Measurements from ENCODE around the gene PLAU. TPM values are rescaled to one million over a fixed set of nuclear protein-coding genes. Genes with fewer than 3 reads are reported as not detected.

PLAU gene
- total and polyA plus RNA-seq, 2 of the 13 experiments (the other 11 are each of a cell fraction or from before 2014, with no cell fraction given): 0.45 to 11.2 TPM

GRCh38 chr10:73877533-73878160 lies 33.3 kb upstream of the PLAU start:
- FAIRE-seq: no peak
- 68% methylated on average over 9 of the region's 9 CpGs for WGBS (ENCODE audit: low lambda C conversion rate)
- DNase-seq (ENCODE audit: low spot score): no peak
- no peak overlapping the region for H2AFZ ChIP-seq (ENCODE audit: low read length)
- ChIA-PET POLR2A (no interaction called here), CTCF (ENCODE audit: low intra/inter-chr PET ratio, low total read pairs) (no interaction called here)
- no peaks in the 10 kb centered on the region for H3K9me3 ChIP-seq (ENCODE audit: low read length)
- H3K79me2 ChIP-seq (ENCODE audit: insufficient read depth, low read length): peaks cover 6% of the 10 kb centered on the region
- H3K27ac ChIP-seq (ENCODE audit: extremely low read length, insufficient read depth, low read length): no peak overlapping the region
- in situ Hi-C loops (cut with HindIII; ENCODE audit: extremely low pct_ligation_motif_present, low pct_unique_long_range_greater_than_20kb) (no loop called here), intact Hi-C loops (cut with micrococcal nuclease; ENCODE audit: unreplicated experiment) (loop anchor here (5.0 kb wide), 1 partner anchor 105 kb away; a partner anchor contains a TSS)
- H3K4me3 ChIP-seq (replicated peaks in 1 of 3; ENCODE audit: insufficient read depth in 1 of 3, low read depth in 2 of 3, low read length in 3 of 3): no peak overlapping the region
- H3K36me3 ChIP-seq (replicated peaks in 1 of 2; ENCODE audit: control insufficient read depth in 1 of 2, insufficient read depth in 2 of 2, low read length in 2 of 2): no peaks in the 10 kb centered on the region
- no peaks in the 10 kb centered on the region; a peak in 2 of 5 replicates for H3K27me3 ChIP-seq (ENCODE audit: control insufficient read depth in 1 of 2, insufficient read depth in 2 of 2, low read length in 2 of 2)
- H3K4me2 ChIP-seq (ENCODE audit: low read depth, low read length): no peak overlapping the region
- TF ChIP-seq SP2 (CRISPR knock-in tag; IDR thresholded peaks at IDR 0.05): no peak
- ATAC-seq: no peak
- peaks cover 47% of the 10 kb centered on the region for H3K4me1 ChIP-seq (ENCODE audit: insufficient read depth, low read length)
- no TSS peak for BruUV-seq (replicated peaks)
- no peak overlapping the region for H3K9ac ChIP-seq (ENCODE audit: insufficient read depth, low read depth, low read length)
- H4K20me1 ChIP-seq (ENCODE audit: insufficient read depth, low read length): peaks cover 5% of the 10 kb centered on the region; the same call in 1 of the 2 replicates

GRCh38 chr10:73878365-73878764 lies 32.6 kb upstream of the PLAU start:
- Histone ChIP-seq H3K4me2 (ENCODE audit: low read depth, low read length) (no peak overlapping the region), H3K4me3 (replicated peaks in 1 of 3; ENCODE audit: insufficient read depth in 1 of 3, low read depth in 2 of 3, low read length in 3 of 3) (no peak overlapping the region), H4K20me1 (ENCODE audit: insufficient read depth, low read length) (no peaks in the 10 kb centered on the region), H3K27me3 (ENCODE audit: control insufficient read depth in 1 of 2, insufficient read depth in 2 of 2, low read length in 2 of 2) (no peaks in the 10 kb centered on the region; a peak in 2 of 5 replicates), H3K9ac (ENCODE audit: insufficient read depth, low read depth, low read length) (no peak overlapping the region), H3K4me1 (ENCODE audit: insufficient read depth, low read length) (peaks cover 40% of the 10 kb centered on the region), H2AFZ (ENCODE audit: low read length) (no peak overlapping the region), H3K79me2 (ENCODE audit: insufficient read depth, low read length) (no peaks in the 10 kb centered on the region), H3K9me3 (ENCODE audit: low read length) (no peaks in the 10 kb centered on the region), H3K36me3 (replicated peaks in 1 of 2; ENCODE audit: control insufficient read depth in 1 of 2, insufficient read depth in 2 of 2, low read length in 2 of 2) (no peaks in the 10 kb centered on the region), H3K27ac (ENCODE audit: extremely low read length, insufficient read depth, low read length) (no peak overlapping the region)
- CTCF ChIA-PET (ENCODE audit: low intra/inter-chr PET ratio, low total read pairs): interaction anchor here (3.1 kb wide), 1 partner anchor 29 kb away, joined by 60 read pairs; no protein-coding TSS in a partner anchor
- BruUV-seq (replicated peaks): no TSS peak
- POLR2A ChIA-PET: interaction anchor here (1.7 to 3.0 kb wide), 2 partner anchors 28 to 38 kb away, joined by 4 to 18 read pairs; no protein-coding TSS in a partner anchor
- DNase-seq (ENCODE audit: low spot score) (no peak), ATAC-seq (no peak), FAIRE-seq (no peak)
- 0% methylated on average over 1 of the region's 1 CpG for WGBS (ENCODE audit: low lambda C conversion rate)
- in situ Hi-C loops (cut with HindIII; ENCODE audit: extremely low pct_ligation_motif_present, low pct_unique_long_range_greater_than_20kb): no loop called here
- intact Hi-C loops (cut with micrococcal nuclease; ENCODE audit: unreplicated experiment): loop anchor here (5.0 kb wide), 1 partner anchor 106 kb away; a partner anchor contains a TSS
- TF ChIP-seq MYPOP (CRISPR knock-in tag; IDR thresholded peaks at IDR 0.05): no peak
- no peak for TF ChIP-seq ZNF143 (CRISPR knock-in tag; IDR thresholded peaks at IDR 0.05)
- TF ChIP-seq ZNF790 (CRISPR knock-in tag; IDR thresholded peaks at IDR 0.05; ENCODE audit: borderline replicate concordance): no peak
- no peak for TF ChIP-seq NAIF1 (CRISPR knock-in tag; IDR thresholded peaks at IDR 0.05; ENCODE audit: borderline replicate concordance)
- TF ChIP-seq PCBP2 (optimal IDR thresholded peaks at IDR 0.05; ENCODE audit: low read depth, low read length, poor library complexity, severe bottlenecking): no peak
- no peak for TF ChIP-seq ZNF609 (CRISPR knock-in tag; IDR thresholded peaks at IDR 0.05; ENCODE audit: borderline replicate concordance)
- no peak for TF ChIP-seq FUBP1 (CRISPR knock-in tag; IDR thresholded peaks at IDR 0.05; ENCODE audit: borderline replicate concordance)
- no peak for TF ChIP-seq ZNF335 (CRISPR knock-in tag; IDR thresholded peaks at IDR 0.05)
